HG02885 (cell line): ENCODE data around the gene MYO9B.

Source experiments
- ATAC-seq: cut with Tn5 transposase; IDR thresholded peaks from one replicate; pipeline ENCODE4 v1.9.1; 2021; ENCODE audit warnings: mild to moderate bottlenecking; ENCODE audit not compliant: unreplicated experiment, poor library complexity

The MYO9B gene, protein sequence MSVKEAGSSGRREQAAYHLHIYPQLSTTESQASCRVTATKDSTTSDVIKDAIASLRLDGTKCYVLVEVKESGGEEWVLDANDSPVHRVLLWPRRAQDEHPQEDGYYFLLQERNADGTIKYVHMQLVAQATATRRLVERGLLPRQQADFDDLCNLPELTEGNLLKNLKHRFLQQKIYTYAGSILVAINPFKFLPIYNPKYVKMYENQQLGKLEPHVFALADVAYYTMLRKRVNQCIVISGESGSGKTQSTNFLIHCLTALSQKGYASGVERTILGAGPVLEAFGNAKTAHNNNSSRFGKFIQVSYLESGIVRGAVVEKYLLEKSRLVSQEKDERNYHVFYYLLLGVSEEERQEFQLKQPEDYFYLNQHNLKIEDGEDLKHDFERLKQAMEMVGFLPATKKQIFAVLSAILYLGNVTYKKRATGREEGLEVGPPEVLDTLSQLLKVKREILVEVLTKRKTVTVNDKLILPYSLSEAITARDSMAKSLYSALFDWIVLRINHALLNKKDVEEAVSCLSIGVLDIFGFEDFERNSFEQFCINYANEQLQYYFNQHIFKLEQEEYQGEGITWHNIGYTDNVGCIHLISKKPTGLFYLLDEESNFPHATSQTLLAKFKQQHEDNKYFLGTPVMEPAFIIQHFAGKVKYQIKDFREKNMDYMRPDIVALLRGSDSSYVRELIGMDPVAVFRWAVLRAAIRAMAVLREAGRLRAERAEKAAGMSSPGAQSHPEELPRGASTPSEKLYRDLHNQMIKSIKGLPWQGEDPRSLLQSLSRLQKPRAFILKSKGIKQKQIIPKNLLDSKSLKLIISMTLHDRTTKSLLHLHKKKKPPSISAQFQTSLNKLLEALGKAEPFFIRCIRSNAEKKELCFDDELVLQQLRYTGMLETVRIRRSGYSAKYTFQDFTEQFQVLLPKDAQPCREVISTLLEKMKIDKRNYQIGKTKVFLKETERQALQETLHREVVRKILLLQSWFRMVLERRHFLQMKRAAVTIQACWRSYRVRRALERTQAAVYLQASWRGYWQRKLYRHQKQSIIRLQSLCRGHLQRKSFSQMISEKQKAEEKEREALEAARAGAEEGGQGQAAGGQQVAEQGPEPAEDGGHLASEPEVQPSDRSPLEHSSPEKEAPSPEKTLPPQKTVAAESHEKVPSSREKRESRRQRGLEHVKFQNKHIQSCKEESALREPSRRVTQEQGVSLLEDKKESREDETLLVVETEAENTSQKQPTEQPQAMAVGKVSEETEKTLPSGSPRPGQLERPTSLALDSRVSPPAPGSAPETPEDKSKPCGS (N-terminal part only)

DNA sequence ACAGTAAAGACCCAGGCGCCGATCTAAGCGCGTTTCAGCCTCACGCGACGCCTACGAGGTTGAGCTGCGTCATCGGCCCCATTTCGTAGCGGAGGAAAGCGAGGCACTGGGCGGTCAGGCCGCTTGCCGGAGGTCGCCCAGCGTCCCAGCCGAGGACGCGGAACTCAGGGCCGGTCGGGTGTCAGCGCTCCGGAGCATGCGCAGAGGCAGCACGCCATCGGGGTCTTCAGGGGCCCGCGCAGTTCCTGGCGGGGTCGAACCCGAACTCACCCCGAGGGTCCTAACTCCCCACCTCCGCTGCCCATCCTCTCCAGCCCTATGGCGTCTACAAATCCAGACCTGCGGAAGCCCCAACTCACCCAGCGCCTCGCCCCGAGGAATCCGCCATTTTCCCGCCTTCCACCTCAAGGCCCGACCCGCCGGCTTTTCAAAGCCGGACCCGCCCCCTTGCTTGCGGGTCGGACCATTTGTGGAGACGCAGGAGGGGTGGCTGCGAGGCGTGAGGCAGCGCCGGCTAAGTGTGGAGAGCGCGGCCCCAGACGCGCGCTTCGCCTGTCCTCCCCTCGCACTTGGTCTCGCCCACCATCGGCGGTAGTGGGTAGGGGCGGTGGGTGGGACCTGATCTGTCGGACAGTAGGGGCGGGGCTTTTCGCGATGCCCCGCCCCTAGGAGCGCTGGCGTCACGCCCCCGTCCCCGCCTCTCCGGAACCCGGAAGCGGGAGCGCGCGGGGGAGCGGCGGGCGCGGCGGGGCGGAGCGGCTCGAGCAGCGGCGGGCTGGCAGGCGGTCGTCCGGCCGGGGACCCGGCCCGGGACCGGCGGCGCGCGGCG lies at the start of gene MYO9B, which contains the start of gene HAUS8:
MYO9B (plus strand) TSS at position 743 of the 829 bp plus-strand sequence. CDS start 25,941 bp downstream, outside the sequence.
HAUS8 (minus strand) TSS at position 418 of the 829 bp plus-strand sequence; CDS start at position 388, 30 bp downstream.
- peak; percentile 79 for ATAC-seq

DNA sequence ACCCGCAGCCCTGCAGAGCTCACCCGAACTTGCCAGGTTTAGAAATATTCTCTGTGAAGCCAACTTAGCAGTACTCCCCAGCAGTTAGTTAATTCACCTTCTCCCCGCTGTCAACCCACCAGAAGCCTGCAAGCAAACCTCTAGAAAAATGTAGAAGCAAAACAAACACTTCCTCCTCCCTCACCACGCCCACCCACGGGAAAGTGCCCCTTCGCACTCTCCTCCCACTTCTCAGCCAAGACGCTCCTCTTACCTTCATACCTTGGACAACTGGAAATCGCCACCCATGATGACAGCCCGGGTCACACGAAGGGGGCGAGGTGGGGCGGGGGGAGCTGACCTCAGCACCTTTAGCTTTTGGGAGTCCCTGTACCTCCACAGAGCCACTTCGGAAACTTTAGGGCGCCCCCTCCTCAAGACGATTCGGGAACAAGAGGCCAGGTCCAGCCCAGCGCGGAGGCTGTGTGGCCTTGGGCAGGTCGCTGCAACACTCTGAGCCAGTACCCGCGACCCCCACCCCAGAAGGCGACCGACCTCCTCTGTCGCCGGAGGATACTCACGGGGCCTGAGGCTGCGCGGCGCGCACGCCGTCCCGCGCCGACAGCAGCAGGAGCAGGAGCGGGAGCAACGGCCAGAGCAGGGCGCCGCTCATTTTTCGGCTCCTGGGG lies 49.5 kb upstream of the MYO9B start:
- no peak for ATAC-seq

DNA sequence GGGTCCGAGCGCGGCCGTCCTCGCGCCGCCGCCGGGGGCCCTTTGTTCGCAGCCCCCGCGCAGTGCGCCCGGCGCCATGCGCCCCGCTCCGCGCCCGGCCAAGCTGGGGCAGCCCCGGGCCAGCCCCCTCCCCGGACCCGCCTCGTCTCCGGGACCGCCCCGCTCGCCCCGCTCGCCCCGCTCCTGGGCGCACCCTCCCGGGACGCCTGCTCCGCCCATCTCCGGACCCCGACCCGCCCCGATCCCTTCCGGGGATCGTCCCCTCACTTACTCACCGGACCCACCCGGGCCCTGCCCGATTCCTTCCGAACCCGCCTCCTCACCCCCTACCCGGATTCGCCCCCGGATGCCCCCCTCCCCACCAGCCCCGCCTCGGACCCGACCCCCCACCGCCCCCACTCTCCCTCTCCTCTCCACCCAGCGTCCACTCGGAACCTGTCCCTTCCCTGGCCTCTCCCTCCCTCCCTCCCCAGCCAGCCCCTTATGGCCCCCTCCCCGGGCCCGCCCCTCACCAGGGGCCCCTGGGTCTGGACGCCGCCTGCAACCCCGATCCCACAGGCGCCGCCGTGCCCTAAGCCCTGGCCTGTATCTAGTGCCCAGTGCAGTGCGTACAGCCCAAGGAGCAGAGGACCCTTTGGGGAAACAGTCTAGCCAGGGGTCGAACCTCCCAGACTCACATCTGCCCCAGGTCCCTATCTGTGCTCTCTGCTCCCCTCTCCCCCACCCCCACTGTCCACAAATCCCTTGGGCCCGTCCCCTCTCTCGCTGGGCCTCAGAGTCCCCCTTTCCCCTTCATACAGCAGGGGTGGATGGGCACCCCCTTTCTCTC lies 48.7 kb upstream of the MYO9B start, which contains the start of gene CPAMD8:
CPAMD8 (minus strand) TSS at position 105 of the 829 bp plus-strand sequence. CDS start 168 bp downstream, outside the sequence.
- ATAC-seq, result no peak

DNA sequence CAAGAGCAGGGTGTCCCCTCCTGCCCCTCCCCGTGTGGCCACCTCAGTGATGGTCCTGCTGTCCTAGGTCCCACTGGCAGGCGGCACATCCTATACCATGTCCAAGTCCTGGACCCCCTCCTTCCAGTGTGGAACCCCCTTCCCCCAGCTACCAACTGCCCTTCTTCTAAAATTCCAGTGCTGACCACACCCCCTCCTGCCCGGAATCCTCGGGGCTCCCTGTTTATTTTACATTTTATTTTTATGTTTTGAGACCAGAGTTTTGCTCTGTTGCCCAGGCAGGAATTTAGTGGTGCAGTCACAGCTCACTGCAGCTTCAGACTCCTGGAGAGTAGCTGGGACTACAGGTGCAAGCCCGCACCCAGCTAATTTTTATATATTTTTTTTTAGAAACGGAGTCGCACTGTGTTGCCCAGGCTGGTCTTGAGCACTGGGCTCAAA lies 48.0 kb upstream of the MYO9B start:
- no peak for ATAC-seq

DNA sequence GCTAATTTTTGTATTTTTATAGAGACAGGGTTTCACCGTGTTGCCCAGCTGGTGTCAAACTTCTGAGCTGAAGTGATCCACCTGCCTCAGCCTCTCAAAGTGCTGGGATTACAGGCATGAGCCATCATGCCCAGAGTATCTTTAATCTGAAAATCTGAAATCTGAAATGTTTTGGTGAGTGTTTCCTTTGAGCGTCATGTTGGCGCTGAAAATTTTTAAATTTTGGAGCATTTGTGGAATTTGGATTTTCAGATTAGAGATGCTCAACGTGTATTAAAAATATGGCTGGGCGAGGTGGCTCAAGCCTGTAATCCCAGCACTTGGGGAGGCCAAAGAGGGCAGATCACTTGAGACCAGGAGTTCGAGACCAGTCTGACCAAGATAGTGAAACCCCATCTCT lies 43.8 kb upstream of the MYO9B start:
- no peak for ATAC-seq

DNA sequence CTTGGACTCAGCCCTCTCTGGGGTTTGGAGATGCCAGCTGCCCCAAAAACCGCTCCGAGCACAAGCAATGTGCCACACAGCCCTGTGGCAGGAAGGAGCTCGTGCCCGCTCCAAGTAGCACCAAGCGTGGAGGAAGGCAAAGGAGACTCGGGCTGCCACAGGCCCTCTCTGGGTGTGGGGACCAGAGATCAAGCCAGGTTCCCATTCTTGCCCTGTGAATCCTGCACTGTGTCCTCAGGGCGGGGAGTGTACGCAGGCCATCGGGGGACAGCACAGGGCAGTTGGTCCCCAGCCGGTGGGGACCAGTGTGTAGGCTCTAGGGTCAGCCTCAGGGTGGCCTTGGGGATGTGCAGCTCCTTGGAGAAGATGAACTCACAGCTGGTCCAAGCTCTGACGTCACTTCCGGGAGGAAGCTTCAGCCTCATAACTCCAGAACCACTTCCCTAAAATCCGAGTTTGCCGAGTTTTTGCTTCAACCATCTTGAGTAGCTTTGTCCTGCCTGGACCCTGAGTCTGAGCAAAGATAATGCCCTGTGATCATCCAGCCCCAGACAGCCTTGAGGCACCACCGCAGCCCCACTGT lies 39.6 kb upstream of the MYO9B start:
- ATAC-seq, result no peak

DNA sequence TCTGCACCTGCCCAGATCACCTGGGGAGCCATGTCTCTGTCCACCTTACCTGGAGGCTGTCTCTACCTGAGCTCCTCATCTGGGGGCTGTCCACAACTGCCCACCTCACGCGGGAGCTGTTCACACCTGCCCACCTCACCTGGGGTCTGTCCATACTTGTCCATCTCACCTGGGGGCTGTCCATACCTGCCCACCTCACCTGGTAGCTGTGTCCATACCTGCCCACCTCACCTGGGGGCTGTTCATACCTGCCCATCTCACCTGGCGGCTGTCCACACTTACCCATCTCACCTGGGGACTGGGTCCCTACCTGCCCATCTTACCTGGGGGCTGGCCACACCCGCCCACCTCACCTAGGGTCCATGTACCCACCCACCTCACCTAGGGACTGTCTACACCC lies 38.9 kb upstream of the MYO9B start:
- ATAC-seq, result no peak

DNA sequence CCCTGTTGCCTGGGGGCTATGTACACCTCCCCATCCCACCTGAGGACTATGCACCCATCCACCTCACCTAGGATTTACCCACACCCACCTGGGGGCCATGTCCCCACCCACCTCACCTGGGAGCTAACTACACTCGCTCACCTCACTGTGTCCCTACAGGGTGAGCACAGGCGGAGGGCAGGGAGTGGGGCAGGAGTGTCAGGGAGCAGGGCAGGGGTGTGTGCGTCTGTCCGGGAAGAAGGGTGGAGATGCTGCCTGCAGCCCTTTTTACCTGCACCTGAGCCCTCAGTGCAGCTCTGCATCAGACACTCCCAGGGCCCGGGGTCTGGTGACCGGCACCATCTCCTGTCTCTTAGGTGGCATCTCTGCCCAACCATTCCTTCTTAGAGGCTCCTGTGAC lies 38.4 kb upstream of the MYO9B start:
- no peak for ATAC-seq

DNA sequence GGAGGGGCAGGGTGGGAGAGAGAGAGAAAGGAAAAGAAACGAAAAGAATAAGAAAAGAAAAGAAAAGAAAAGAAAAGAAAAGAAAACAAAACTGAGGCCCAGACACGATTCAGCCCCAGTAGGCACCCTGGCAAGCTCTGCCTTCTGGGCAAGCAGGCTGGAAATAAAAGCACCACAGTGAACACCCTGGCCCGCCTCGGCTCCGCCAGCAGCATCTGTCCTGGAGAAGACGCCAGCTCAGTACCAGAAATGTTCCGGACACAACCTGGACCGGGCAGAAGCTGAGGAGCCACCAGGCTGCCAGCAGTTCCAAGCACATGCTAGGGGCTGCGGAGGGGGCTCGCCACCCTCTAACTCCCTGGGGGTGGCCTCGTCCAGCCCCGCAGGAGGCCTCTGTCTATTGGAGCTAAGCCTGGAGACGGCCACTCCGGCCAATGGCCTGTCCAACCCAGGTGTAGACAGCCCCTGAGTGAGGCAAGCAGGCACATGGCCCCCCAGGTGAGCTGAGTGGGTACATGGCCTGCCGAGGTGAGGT lies 37.5 kb upstream of the MYO9B start:
- no peak for ATAC-seq

DNA sequence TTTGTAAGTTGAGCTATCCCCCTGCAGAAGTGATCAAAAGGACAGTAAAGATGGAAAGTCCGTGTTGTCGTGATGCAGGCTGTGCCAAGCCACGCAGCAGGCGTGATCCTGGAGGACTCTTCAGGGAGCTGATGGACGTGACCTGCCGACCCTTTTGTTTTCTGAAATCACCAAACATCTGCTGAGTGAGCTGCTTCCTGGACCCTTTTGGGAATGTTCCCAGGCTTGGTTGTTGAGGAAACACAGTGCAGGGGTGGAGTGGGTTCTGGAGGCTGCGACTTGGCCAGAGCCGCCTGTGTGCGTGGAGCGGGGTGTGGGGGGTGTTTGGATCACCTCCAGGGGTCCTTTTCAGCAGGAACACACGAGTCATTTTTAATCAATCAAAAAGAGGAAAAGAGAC lies 33.6 kb upstream of the MYO9B start:
- no peak for ATAC-seq

DNA sequence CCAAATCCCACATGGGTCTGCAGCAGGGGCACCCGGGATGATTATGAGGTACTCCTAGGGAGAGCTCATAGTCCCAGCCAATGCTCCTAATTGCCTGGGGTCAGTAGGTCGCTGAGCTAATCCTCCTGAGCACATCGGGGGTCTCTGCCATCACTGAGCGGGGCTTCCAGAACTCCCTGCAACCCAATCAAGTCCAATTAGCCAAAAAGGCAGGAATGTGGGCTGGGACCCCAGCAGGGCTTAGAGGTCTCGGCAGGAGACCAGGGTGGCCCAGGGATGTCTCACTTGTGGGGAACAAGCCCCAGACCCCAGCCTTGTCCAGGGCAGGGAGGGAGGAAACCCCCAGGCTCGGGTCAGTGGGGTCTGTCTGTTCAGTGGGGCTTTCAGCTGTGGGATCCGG lies 31.8 kb upstream of the MYO9B start:
- no peak for ATAC-seq

DNA sequence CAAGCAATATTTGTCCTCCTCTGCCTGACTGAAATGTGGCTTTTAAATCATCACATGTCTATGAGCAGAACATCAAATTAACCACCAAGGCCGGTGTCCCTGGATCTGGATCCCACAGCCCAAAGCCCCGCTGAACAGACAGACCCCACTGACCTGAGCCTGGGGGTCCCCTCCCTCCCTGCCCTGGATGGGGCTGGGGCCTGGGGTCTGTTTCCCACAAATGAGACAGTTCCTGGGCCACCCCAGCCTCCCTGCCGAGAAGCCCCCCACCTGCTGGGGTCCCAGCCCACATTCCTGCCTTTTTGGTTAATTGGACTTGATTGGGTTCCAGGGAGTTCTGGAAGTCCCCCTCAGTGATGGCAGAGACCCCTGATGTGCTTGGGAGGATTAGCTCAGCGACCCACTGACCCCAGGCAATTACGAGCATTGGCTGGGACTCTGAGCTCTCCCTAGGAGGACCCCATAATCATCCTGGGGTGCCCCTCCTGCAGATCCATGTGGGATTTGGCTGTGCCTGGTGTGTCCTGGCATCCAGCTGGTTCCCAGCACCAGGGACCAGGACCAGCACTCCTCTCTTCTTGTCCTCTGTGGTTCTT lies 29.6 kb upstream of the MYO9B start:
- no peak for ATAC-seq

DNA sequence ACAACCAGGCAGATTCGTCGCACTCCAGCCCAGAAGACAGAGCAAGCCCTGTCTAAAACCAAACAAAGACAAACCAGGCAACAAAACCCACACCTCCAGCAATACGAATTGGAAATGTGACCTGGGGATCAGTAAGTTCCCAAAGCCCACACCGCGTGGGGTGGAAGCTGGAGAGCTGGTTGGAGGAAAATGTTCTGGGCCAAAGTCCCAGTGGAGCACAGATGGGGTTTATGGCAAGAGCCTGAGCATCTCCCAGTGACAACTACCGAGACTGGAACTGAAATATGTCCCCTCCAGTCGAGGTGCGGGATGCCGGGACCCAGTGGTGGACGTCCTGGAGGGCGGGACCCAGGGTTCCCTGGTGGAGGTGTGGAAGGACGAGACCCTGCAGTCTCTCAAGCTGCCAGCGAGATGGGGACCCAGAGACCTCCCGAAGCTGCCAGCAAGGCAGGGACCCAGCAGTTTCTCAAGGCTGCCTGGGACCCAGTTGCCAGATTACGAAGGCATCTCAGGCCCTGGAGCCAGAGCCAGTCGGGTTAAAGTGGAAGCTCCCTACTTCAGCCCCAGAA lies 26.6 kb upstream of the MYO9B start:
- ATAC-seq, result no peak

DNA sequence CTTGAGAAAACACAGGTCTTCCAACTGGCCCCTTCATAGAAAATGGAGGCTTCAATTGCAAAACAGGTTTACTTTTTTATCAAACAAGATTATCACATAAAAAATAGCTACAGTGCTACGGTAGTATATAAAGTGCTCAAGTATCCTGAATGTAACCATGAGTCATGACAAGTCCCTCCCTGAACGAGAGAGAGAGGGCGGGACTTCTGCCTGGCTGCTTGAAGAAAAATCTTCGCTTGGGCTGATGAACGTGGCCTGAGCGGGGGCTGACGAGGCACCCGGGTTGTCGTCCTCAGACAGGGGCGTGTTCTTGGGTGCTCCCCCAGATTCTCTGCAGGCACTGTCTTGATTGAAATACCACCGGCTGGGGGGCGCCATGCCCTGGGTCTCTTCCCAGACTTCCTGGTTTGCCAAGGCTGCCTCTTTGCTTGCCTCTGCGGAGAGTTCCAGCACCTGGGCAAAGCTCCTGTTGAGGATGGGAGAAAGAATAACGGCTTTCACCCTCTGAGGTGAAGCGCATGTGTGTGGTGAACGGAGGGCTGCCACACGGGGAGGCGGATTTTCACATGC lies 25.8 kb upstream of the MYO9B start:
- ATAC-seq, result no peak

DNA sequence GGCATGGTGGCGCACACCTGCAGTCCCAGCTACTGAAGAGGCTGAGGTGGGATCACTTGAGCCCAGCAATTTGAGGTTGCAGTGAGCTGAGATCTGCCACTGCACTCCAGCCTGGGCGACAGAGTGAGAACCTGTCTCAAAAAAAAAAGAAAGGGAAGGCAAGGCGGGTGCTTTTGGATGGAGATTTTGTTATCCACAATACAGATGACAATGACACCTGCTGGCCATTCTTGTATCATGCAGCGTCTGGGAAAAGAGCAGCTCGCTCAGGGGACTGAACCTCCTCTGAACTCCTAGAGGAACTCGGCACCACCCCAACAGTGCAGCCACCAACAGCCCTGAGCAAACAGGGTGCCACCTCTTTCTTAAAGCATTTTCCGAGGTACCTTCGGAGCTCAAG lies 23.1 kb upstream of the MYO9B start:
- ATAC-seq, result no peak

DNA sequence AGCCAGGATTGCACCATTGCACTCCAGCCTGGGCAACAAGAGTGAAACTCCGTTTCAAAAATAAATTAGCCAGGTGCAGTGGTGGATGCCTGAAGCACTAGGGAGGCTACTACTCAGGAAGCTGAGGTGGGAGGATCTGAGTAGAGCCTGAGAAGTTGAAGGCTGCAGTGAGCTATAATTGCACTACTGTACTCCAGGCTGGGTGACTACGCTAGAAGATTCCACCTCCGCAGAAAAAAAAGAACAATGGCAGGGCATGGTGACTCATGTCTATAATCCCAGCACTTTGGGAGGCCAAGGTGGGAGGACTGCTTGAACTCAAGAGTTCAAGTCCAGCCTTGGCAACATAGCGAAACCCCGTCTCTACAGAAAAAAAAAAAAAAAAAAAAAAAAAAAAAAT lies 20.8 kb upstream of the MYO9B start:
- no peak for ATAC-seq
